ENCODE data around the gene DOK5. TPM values are rescaled to one million over a fixed set of nuclear protein-coding genes. Genes with fewer than 3 reads are reported as not detected.

The DOK5 gene
- total RNA-seq, 1 donor from 2014 or later: 31.3 TPM

DNA sequence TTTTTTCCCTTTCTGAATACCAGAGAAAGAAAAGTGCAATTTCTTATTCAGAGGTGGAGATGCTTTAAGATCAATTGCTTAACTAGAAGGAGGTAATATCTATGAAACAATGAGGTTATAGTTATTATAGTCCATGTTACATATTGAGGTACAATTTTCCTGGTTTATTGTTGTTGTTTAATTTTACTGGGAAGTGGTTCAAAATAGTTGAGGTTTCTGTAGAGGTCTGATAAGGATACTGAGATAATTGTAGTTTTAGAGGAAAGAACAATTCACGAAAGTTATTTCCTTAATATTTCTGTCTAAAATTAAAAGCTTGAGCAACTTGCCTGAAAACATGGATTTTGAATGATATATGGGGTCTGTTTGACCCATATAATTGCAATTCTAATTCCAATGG lies 51.4 kb downstream of the DOK5 start:
- H3K36me3 ChIP-seq (ENCODE audit: control insufficient read depth in 3 of 3, insufficient read depth in 3 of 3, low read length in 3 of 3): no peaks in the 10 kb centered on the region
- H3K27me3 ChIP-seq (ENCODE audit: control insufficient read depth in 3 of 3, insufficient read depth in 3 of 3, low read length in 3 of 3): no peaks in the 10 kb centered on the region
- H3K9ac ChIP-seq (ENCODE audit: low read depth in 1 of 3, low read length in 3 of 3): no peak overlapping the region
- peaks cover 5 to 22% (median 10%) of the 10 kb centered on the region in 3 donors for H3K4me1 ChIP-seq (ENCODE audit: control insufficient read depth in 3 of 3, insufficient read depth in 3 of 3, low read length in 3 of 3)
- H3K4me3 ChIP-seq (ENCODE audit: low read length in 3 of 3): no peak overlapping the region
- no peaks in the 10 kb centered on the region for H3K9me3 ChIP-seq (ENCODE audit: control insufficient read depth in 3 of 3, low read length in 3 of 3)
- peak overlapping the region; percentile 88 for H3K27ac ChIP-seq (ENCODE audit: low read depth, low read length)

DNA sequence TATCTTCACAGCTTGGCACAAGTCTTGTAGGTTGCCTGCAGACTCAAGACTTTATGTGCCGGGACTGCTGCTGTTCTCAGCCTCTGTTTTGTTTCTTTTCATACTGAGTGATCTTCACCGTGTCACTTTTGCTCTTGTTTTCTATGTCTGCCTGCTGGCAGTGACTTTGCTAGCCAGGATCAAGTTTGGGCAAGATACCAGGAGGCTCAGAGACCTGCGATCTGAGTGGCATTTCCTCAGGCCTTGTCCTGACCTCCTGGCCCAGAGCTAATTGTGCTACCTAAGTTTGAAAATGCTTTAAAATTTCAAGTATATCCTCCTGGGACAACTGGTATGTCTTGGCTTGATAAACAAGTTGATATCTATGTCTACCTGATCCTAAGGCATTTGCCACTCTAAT lies 57.2 kb downstream of the DOK5 start:
- Histone ChIP-seq H3K4me1 (ENCODE audit: control insufficient read depth in 3 of 3, insufficient read depth in 3 of 3, low read length in 3 of 3) (peaks cover 4 to 15% (median 9%) of the 10 kb centered on the region in 3 donors), H3K36me3 (ENCODE audit: control insufficient read depth in 3 of 3, insufficient read depth in 3 of 3, low read length in 3 of 3) (no peaks in the 10 kb centered on the region), H3K9me3 (ENCODE audit: control insufficient read depth in 3 of 3, low read length in 3 of 3) (no peaks in the 10 kb centered on the region), H3K4me3 (ENCODE audit: low read length in 3 of 3) (peak overlapping the region in 1 of 3 donors; percentile 38), H3K27me3 (ENCODE audit: control insufficient read depth in 3 of 3, insufficient read depth in 3 of 3, low read length in 3 of 3) (no peaks in the 10 kb centered on the region), H3K27ac (ENCODE audit: low read depth, low read length) (no peak overlapping the region), H3K9ac (ENCODE audit: low read depth in 1 of 3, low read length in 3 of 3) (no peak overlapping the region)

DNA sequence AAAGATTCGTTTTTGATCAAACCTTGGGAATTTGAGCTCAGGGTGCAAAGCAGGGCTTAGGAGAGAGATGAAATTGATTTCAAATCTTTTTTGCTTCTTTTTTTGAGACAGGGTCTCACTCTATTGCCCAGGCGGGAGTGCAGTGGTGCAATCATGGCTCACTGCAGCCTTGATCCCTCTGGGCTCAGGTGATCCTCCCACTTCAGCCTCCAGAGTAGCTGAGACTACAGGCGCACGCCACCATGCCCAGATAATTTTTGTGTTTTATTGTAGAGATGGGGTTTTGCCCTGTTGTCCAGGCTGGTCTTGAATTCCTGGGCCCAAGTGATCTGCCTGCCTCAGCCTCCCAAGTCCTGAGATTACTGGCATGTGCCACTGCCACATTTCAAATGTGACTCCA lies 58.7 kb downstream of the DOK5 start:
- Histone ChIP-seq H3K9me3 (ENCODE audit: control insufficient read depth in 3 of 3, low read length in 3 of 3) (no peaks in the 10 kb centered on the region), H3K9ac (ENCODE audit: low read depth in 1 of 3, low read length in 3 of 3) (no peak overlapping the region), H3K27me3 (ENCODE audit: control insufficient read depth in 3 of 3, insufficient read depth in 3 of 3, low read length in 3 of 3) (no peaks in the 10 kb centered on the region), H3K4me1 (ENCODE audit: control insufficient read depth in 3 of 3, insufficient read depth in 3 of 3, low read length in 3 of 3) (peaks cover 4 to 15% (median 9%) of the 10 kb centered on the region in 3 donors), H3K36me3 (ENCODE audit: control insufficient read depth in 3 of 3, insufficient read depth in 3 of 3, low read length in 3 of 3) (no peaks in the 10 kb centered on the region), H3K27ac (ENCODE audit: low read depth, low read length) (no peak overlapping the region), H3K4me3 (ENCODE audit: low read length in 3 of 3) (no peak overlapping the region)

DNA sequence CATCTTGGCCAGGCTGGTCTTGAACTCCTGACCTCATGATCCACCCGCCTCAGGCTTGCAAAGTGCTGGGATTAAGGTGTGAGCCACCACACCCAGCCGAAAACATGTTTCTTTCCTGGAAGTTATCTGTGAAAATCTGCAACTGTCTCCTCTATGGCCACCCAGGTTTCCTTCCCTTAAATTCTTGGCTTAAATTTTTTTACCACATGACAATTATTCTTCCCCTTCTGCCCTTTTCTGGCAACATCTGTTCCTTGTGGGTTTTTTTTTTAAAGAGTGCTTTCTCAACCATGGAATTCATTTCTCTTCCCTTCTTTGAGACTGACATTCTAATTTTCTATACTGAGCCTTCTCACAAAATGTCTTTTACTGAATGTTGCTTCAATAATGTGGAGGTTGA lies 59.6 kb downstream of the DOK5 start:
- Histone ChIP-seq H3K4me3 (ENCODE audit: low read length in 3 of 3) (no peak overlapping the region), H3K27ac (ENCODE audit: low read depth, low read length) (no peak overlapping the region), H3K9ac (ENCODE audit: low read depth in 1 of 3, low read length in 3 of 3) (no peak overlapping the region), H3K4me1 (ENCODE audit: control insufficient read depth in 3 of 3, insufficient read depth in 3 of 3, low read length in 3 of 3) (peaks cover 4 to 15% (median 9%) of the 10 kb centered on the region in 3 donors), H3K36me3 (ENCODE audit: control insufficient read depth in 3 of 3, insufficient read depth in 3 of 3, low read length in 3 of 3) (no peaks in the 10 kb centered on the region), H3K9me3 (ENCODE audit: control insufficient read depth in 3 of 3, low read length in 3 of 3) (no peaks in the 10 kb centered on the region), H3K27me3 (ENCODE audit: control insufficient read depth in 3 of 3, insufficient read depth in 3 of 3, low read length in 3 of 3) (no peaks in the 10 kb centered on the region)

DNA sequence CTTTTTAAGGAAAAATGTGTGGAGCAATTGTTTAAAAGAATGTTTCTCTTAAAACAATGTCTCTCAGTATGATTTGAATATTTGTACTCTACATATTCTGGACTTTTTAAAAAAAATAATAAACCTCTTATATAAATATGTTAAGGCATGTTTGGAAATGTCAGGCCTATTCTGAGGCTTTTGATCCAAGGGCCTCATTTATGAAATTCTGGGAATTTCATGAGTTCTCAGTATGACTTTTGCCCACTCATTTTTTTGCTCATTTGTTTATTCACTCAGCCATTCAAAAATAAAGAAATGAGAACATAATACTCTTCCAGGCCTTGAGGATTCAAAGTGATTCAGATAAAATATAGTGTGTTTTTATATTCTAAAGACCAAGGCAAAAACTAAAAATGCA lies 60.4 kb downstream of the DOK5 start:
- no peak overlapping the region for H3K4me3 ChIP-seq (ENCODE audit: low read length in 3 of 3)
- no peak overlapping the region for H3K9ac ChIP-seq (ENCODE audit: low read depth in 1 of 3, low read length in 3 of 3)

DNA sequence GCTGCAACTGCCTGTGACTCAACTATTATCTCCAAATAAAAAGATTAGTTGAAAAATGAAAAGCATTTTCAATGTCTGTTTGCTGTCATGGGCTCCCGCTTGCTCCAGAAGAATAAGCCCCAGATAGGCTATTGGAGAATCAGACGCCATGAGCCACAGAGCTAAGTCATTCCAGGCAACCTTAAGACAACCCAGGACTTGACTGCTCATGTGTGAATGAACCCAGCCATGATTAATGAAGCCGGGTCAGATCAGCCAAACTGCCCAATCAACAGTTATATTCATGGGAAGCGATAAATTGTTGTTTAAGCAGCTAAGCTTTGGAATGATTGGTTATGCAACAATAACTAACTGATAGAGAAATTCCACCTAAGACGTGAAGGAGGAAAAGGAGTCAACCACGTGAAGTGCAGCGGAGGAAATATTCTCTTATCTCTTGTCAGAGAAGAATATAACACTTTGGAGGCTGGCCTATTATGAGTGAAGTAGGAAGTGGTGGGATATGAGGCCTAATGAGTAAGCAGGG lies 64.2 kb downstream of the DOK5 start:
- Histone ChIP-seq H3K36me3 (ENCODE audit: control insufficient read depth in 3 of 3, insufficient read depth in 3 of 3, low read length in 3 of 3) (no peaks in the 10 kb centered on the region), H3K4me1 (ENCODE audit: control insufficient read depth in 3 of 3, insufficient read depth in 3 of 3, low read length in 3 of 3) (no peaks in the 10 kb centered on the region), H3K27ac (ENCODE audit: low read depth, low read length) (no peak overlapping the region), H3K9ac (ENCODE audit: low read depth in 1 of 3, low read length in 3 of 3) (no peak overlapping the region), H3K4me3 (ENCODE audit: low read length in 3 of 3) (no peak overlapping the region), H3K9me3 (ENCODE audit: control insufficient read depth in 3 of 3, low read length in 3 of 3) (no peaks in the 10 kb centered on the region), H3K27me3 (ENCODE audit: control insufficient read depth in 3 of 3, insufficient read depth in 3 of 3, low read length in 3 of 3) (no peaks in the 10 kb centered on the region)

More for the DNA sequence above, 60.4 kb downstream of the DOK5 start:
- no peaks in the 10 kb centered on the region for H3K9me3 ChIP-seq (ENCODE audit: control insufficient read depth in 3 of 3, low read length in 3 of 3)
- H3K36me3 ChIP-seq (ENCODE audit: control insufficient read depth in 3 of 3, insufficient read depth in 3 of 3, low read length in 3 of 3): no peaks in the 10 kb centered on the region
- H3K4me1 ChIP-seq (ENCODE audit: control insufficient read depth in 3 of 3, insufficient read depth in 3 of 3, low read length in 3 of 3): peaks cover 4 to 15% (median 9%) of the 10 kb centered on the region in 3 donors
- no peaks in the 10 kb centered on the region for H3K27me3 ChIP-seq (ENCODE audit: control insufficient read depth in 3 of 3, insufficient read depth in 3 of 3, low read length in 3 of 3)
- no peak overlapping the region for H3K27ac ChIP-seq (ENCODE audit: low read depth, low read length)

DNA sequence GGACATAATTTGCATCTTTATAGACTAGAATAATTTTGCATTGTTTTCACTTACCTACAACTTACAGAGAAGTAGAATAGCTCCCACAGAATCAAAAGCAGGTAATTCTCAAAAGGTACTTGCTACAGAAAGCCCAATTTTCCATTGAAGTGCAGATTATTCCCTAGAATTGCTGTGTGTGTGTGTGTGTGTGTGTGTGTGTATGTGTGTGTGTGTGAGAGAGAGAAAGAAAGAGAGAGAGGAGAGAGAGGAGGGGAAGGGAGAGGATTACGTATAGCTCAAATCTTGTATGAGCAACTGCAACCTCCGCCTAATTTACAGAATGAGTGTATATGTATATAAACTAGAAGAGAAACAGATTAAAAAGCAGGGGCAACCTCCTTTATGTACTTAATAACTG lies 68.0 kb downstream of the DOK5 start:
- no peaks in the 10 kb centered on the region for H3K4me1 ChIP-seq (ENCODE audit: control insufficient read depth in 3 of 3, insufficient read depth in 3 of 3, low read length in 3 of 3)
- no peak overlapping the region for H3K27ac ChIP-seq (ENCODE audit: low read depth, low read length)
- H3K9me3 ChIP-seq (ENCODE audit: control insufficient read depth in 3 of 3, low read length in 3 of 3): no peaks in the 10 kb centered on the region
- H3K9ac ChIP-seq (ENCODE audit: low read depth in 1 of 3, low read length in 3 of 3): no peak overlapping the region
- no peak overlapping the region for H3K4me3 ChIP-seq (ENCODE audit: low read length in 3 of 3)
- H3K27me3 ChIP-seq (ENCODE audit: control insufficient read depth in 3 of 3, insufficient read depth in 3 of 3, low read length in 3 of 3): no peaks in the 10 kb centered on the region
- H3K36me3 ChIP-seq (ENCODE audit: control insufficient read depth in 3 of 3, insufficient read depth in 3 of 3, low read length in 3 of 3): no peaks in the 10 kb centered on the region

DNA sequence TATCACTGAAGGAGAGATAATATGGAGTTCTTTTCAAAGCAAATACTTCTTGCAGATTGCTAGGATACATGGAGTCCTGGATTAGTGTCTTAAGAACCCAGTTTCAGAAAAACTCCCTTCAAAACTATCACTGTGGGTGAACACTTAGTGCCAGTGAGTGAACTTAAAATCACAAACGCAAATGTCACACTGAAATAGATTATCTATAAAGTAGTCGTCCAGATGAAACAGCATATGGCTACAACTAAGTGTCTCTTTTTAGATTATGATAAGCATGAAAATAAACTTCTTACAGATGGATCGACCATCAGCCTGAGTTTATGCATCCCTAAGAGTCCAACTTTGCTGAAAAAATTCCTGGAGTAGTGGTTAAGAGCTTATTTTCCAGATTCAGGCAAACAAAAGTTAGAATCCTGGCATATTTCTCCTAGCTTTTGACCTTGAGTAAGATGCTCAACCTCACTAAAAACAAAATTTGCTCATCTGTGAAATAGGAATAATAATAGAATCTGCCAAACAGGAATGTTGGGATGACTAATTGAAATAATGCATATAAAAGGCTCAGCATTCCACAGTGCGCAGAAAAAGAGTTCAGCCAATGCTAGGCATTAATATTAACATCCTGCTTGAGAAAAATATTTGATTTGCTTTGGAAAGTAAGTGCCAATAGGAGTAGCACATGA lies 70.4 kb downstream of the DOK5 start:
- Histone ChIP-seq H3K4me3 (ENCODE audit: low read length in 3 of 3) (no peak overlapping the region), H3K9me3 (ENCODE audit: control insufficient read depth in 3 of 3, low read length in 3 of 3) (no peaks in the 10 kb centered on the region), H3K9ac (ENCODE audit: low read depth in 1 of 3, low read length in 3 of 3) (no peak overlapping the region), H3K27me3 (ENCODE audit: control insufficient read depth in 3 of 3, insufficient read depth in 3 of 3, low read length in 3 of 3) (no peaks in the 10 kb centered on the region), H3K27ac (ENCODE audit: low read depth, low read length) (no peak overlapping the region), H3K4me1 (ENCODE audit: control insufficient read depth in 3 of 3, insufficient read depth in 3 of 3, low read length in 3 of 3) (no peaks in the 10 kb centered on the region), H3K36me3 (ENCODE audit: control insufficient read depth in 3 of 3, insufficient read depth in 3 of 3, low read length in 3 of 3) (no peaks in the 10 kb centered on the region)

DNA sequence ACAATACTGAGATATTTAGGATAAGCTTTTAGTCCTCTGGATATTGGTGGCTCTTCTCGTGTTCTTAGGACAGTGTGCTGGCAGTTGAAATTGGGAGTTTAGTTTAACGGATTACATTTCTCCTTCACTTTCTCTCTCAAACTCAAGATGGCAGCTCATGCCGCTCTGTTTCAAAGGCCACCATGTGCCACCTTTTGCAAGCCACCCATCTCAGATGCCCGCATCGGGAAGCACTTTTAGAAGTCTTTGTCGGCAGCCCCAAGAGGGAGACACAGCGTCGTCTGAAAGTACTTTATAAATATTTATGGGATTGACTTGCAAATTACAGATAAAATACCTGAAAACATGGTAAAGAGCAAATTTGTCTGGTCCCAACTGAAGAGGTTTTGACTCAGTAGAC lies 73.5 kb downstream of the DOK5 start:
- no peaks in the 10 kb centered on the region for H3K9me3 ChIP-seq (ENCODE audit: control insufficient read depth in 3 of 3, low read length in 3 of 3)
- H3K4me1 ChIP-seq (ENCODE audit: control insufficient read depth in 3 of 3, insufficient read depth in 3 of 3, low read length in 3 of 3): no peaks in the 10 kb centered on the region
- H3K36me3 ChIP-seq (ENCODE audit: control insufficient read depth in 3 of 3, insufficient read depth in 3 of 3, low read length in 3 of 3): no peaks in the 10 kb centered on the region
- H3K27me3 ChIP-seq (ENCODE audit: control insufficient read depth in 3 of 3, insufficient read depth in 3 of 3, low read length in 3 of 3): no peaks in the 10 kb centered on the region
- H3K27ac ChIP-seq (ENCODE audit: low read depth, low read length): no peak overlapping the region
- H3K9ac ChIP-seq (ENCODE audit: low read depth in 1 of 3, low read length in 3 of 3): no peak overlapping the region
- no peak overlapping the region for H3K4me3 ChIP-seq (ENCODE audit: low read length in 3 of 3)

DNA sequence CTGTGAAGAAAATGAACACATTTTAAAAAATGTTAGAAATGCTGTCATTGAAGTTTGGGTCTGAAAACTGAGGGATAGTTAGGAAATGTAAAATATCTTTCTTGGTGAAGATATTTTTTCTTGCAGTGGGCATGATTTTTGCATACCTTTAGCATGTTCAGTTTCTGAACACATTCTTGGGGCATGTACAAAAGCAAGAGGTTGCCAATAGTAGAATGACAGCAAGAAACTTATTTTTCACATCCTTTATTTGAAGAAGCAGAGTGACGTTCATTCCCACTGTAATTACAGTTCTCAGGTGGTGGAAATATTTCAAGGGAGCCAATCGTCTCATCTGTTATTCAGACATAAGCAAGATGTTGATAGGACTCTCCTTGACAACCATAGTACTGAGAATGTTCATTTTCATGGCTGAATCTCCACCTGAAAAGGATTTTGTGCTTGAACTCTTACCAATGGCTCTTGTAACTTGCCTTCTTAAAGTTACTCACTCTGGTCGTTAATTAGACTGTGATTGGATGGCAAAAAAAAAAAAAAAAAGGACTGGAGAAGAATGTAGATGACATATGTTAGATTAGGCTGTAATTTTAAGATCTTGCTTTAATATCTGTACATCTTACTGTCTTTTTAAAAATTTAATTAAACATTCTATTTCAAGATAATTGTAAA lies 74.4 kb downstream of the DOK5 start:
- Histone ChIP-seq H3K9me3 (ENCODE audit: control insufficient read depth in 3 of 3, low read length in 3 of 3) (no peaks in the 10 kb centered on the region), H3K4me1 (ENCODE audit: control insufficient read depth in 3 of 3, insufficient read depth in 3 of 3, low read length in 3 of 3) (no peaks in the 10 kb centered on the region), H3K27me3 (ENCODE audit: control insufficient read depth in 3 of 3, insufficient read depth in 3 of 3, low read length in 3 of 3) (no peaks in the 10 kb centered on the region), H3K4me3 (ENCODE audit: low read length in 3 of 3) (no peak overlapping the region), H3K36me3 (ENCODE audit: control insufficient read depth in 3 of 3, insufficient read depth in 3 of 3, low read length in 3 of 3) (no peaks in the 10 kb centered on the region), H3K27ac (ENCODE audit: low read depth, low read length) (no peak overlapping the region), H3K9ac (ENCODE audit: low read depth in 1 of 3, low read length in 3 of 3) (no peak overlapping the region)
